ENCODE data around the gene NCKAP5. TPM values are rescaled to one million over a fixed set of nuclear protein-coding genes. Genes with fewer than 3 reads are reported as not detected.

Gene NCKAP5
- total and polyA plus RNA-seq, 9 of the 15 experiments (the other 6 are each of a cell fraction or from before 2014, with no cell fraction given): not detected

GRCh38 chr2:132640116-132640515 lies 928.1 kb downstream of the NCKAP5 start (continued):
- no peak for TF ChIP-seq STAT5B (CRISPR knock-in tag; IDR thresholded peaks at IDR 0.05)

- POLR2A ChIA-PET: no interaction called here
- no peak overlapping the region for H3K4me2 ChIP-seq (ENCODE audit: insufficient read depth, low read length)
These were observed 929.8 kb downstream of the NCKAP5 start for GRCh38 chr2:132638313-132639040.

DNA sequence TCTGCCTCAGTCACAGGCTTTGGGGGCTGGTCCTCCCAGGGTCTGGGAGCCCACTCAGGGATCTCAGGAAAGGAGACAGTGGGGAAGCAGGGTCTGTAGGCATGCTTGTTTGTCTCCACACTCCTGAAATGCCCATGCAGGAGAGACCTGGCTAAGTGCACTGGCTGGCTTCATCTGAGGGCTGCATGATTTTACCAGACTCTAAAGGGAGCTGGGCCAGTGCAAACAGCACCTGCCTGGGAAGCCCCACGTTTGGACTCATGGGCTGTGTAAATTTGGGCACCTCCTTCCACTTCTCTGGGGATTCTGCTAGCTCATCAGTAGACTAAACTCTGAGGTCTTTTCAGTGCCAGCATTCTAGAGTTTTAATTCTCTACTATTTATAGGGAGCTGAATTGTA lies 931.9 kb downstream of the NCKAP5 start:
- no peaks in the 10 kb centered on the region for H3K4me1 ChIP-seq (replicated peaks in 1 of 2; ENCODE audit: control insufficient read depth in 2 of 2, insufficient read depth in 2 of 2, low read length in 2 of 2)
- FAIRE-seq: no peak
- H3K27me3 ChIP-seq (ENCODE audit: control insufficient read depth in 2 of 2, insufficient read depth in 2 of 2, low read length in 2 of 2): no peaks in the 10 kb centered on the region
- ChIA-PET CTCF (ENCODE audit: low intra/inter-chr PET ratio) (no interaction called here), POLR2A (no interaction called here)
- no TSS peak for BruUV-seq (replicated peaks)
- no peaks in the 10 kb centered on the region for H4K20me1 ChIP-seq (replicated peaks; ENCODE audit: control insufficient read depth, insufficient read depth, low read length)
- H2AFZ ChIP-seq (ENCODE audit: low read depth, low read length): no peak overlapping the region
- no peaks in the 10 kb centered on the region for H3K9me1 ChIP-seq (ENCODE audit: control insufficient read depth, insufficient read depth, low read length)
- H3K27ac ChIP-seq (ENCODE audit: extremely low read depth, low read depth, low read length): no peak overlapping the region
- H3K36me3 ChIP-seq (ENCODE audit: control insufficient read depth, insufficient read depth, low read length): no peaks in the 10 kb centered on the region
- ATAC-seq: no peak
- intact Hi-C loops (cut with micrococcal nuclease): no loop called here
- 0% methylated on average over 1 of the region's 1 CpG for WGBS (ENCODE audit: insufficient coverage, low coverage, missing lambda C conversion rate)
- no peak for DNase-seq (ENCODE audit: extremely low read depth in 1 of 4, low spot score in 3 of 4)
- in situ Hi-C loops (cut with MboI): no loop called here
- H3K9ac ChIP-seq (ENCODE audit: insufficient read depth in 1 of 2, low read depth in 2 of 2, low read length in 2 of 2): no peak overlapping the region
- H3K4me3 ChIP-seq: no peak overlapping the region
- H3K9me3 ChIP-seq (replicated peaks; ENCODE audit: control insufficient read depth, insufficient read depth, low read depth, low read length): no peaks in the 10 kb centered on the region
- no peak overlapping the region for H3K4me2 ChIP-seq (ENCODE audit: insufficient read depth, low read length)
- no peaks in the 10 kb centered on the region for H3K79me2 ChIP-seq (ENCODE audit: control insufficient read depth, insufficient read depth, low read length)
- TF ChIP-seq DPF2 (IDR thresholded peaks at IDR 0.05) (no peak), BRCA1 (IDR thresholded peaks at IDR 0.05) (no peak), BRCA1 (CRISPR knock-in tag; IDR thresholded peaks at IDR 0.05) (no peak), RBM22 (IDR thresholded peaks at IDR 0.05; ENCODE audit: low read depth, low read length, poor library complexity, severe bottlenecking) (no peak), ATF4 (CRISPR knock-in tag; IDR thresholded peaks at IDR 0.05) (no peak), ZNF518B (CRISPR knock-in tag; IDR thresholded peaks at IDR 0.05) (no peak), SRF (CRISPR knock-in tag; IDR thresholded peaks at IDR 0.05) (no peak), MAFK (IDR thresholded peaks at IDR 0.05; ENCODE audit: low read length) (no peak)

More at GRCh38 chr2:132638313-132639040, 929.8 kb downstream of the NCKAP5 start:
- WGBS (ENCODE audit: insufficient coverage, low coverage, missing lambda C conversion rate): 0% methylated on average over 5 of the region's 5 CpGs
- FAIRE-seq (no peak), DNase-seq (ENCODE audit: extremely low read depth in 1 of 4, low spot score in 3 of 4) (no peak), ATAC-seq (no peak)
- H3K27ac ChIP-seq (ENCODE audit: extremely low read depth, low read depth, low read length): no peak overlapping the region
- no peaks in the 10 kb centered on the region for H3K36me3 ChIP-seq (ENCODE audit: control insufficient read depth, insufficient read depth, low read length)
- no peak overlapping the region for H3K9ac ChIP-seq (ENCODE audit: insufficient read depth in 1 of 2, low read depth in 2 of 2, low read length in 2 of 2)
- intact Hi-C loops (cut with micrococcal nuclease) (no loop called here), in situ Hi-C loops (cut with MboI) (no loop called here)
- no peaks in the 10 kb centered on the region for H3K79me2 ChIP-seq (ENCODE audit: control insufficient read depth, insufficient read depth, low read length)
- no peaks in the 10 kb centered on the region for H3K9me1 ChIP-seq (ENCODE audit: control insufficient read depth, insufficient read depth, low read length)
- no peaks in the 10 kb centered on the region for H3K4me1 ChIP-seq (replicated peaks in 1 of 2; ENCODE audit: control insufficient read depth in 2 of 2, insufficient read depth in 2 of 2, low read length in 2 of 2)
- H2AFZ ChIP-seq (ENCODE audit: low read depth, low read length): no peak overlapping the region
- CTCF ChIA-PET (ENCODE audit: low intra/inter-chr PET ratio): no interaction called here
- H4K20me1 ChIP-seq (replicated peaks; ENCODE audit: control insufficient read depth, insufficient read depth, low read length): no peaks in the 10 kb centered on the region
- no peaks in the 10 kb centered on the region for H3K27me3 ChIP-seq (ENCODE audit: control insufficient read depth in 2 of 2, insufficient read depth in 2 of 2, low read length in 2 of 2)
- no peak for TF ChIP-seq ZBTB17 (CRISPR knock-in tag; IDR thresholded peaks at IDR 0.05)
- TF ChIP-seq TRIM24 (IDR thresholded peaks at IDR 0.05): no peak
- no peak for TF ChIP-seq U2AF2 (optimal IDR thresholded peaks at IDR 0.05; ENCODE audit: low read depth, low read length)
- TF ChIP-seq XRCC3 (IDR thresholded peaks at IDR 0.05): no peak
- no peak for TF ChIP-seq HDAC6 (IDR thresholded peaks at IDR 0.05; ENCODE audit: low read depth, low read length)
- no peak overlapping the region for H3K4me3 ChIP-seq
- no TSS peak for BruUV-seq (replicated peaks)
- H3K9me3 ChIP-seq (replicated peaks; ENCODE audit: control insufficient read depth, insufficient read depth, low read depth, low read length): no peaks in the 10 kb centered on the region

Data from K562 (cell line).